GM12878 (cell line): ENCODE measurements around the gene IPMK. TPM values are rescaled to one million over a fixed set of nuclear protein-coding genes. Genes with fewer than 3 reads are reported as not detected.
A peak's percentile ranks its signal among the peaks of the same experiment; 100 is the strongest.

Experiments used
- ATAC-seq: fragments of 200-7000 bp; cut with Tn5 transposase; 3 replicates; pipeline ENCODE4 v1.9.1; 2020; ENCODE audit warnings: mild to moderate bottlenecking, moderate library complexity
- BruUV-seq: library from RNA; stranded (reverse); fragments of 400-500 nt; replicated peaks from 2 replicates; lab custom pipeline; 2021; lab: Mats Ljungman, UMichigan
- CTCF ChIA-PET: fragments of 300-600 bp; sonication (Branson Sonifier 250); formaldehyde crosslinking; extraction: SDS; loops from one replicate; lab custom pipeline; 2021; ENCODE audit warnings: inconsistent platforms; lab: Yijun Ruan, JAX
- POLR2A ChIA-PET: fragments of 350-600 bp; formaldehyde crosslinking; extraction: SDS; loops from one replicate; lab custom pipeline; 2021; ENCODE audit warnings: inconsistent platforms; lab: Charles Lee
- RAD21 ChIA-PET: fragments of 300-600 bp; sonication (Branson Sonifier 250); formaldehyde crosslinking; loops from one replicate; lab custom pipeline; 2023; ENCODE audit warnings: antibody characterized with exemption; ENCODE audit not compliant: unreplicated experiment; lab: Charles Lee
- SMC1A ChIA-PET: fragments of 300-600 bp; sonication (Branson Sonifier 250); formaldehyde crosslinking; loops from one replicate; lab custom pipeline; 2023; ENCODE audit not compliant: unreplicated experiment, uncharacterized antibody; lab: Charles Lee
- DNase-seq: peaks from one replicate; pipeline ENCODE4 v3.0.0-alpha.2; 2011; ENCODE audit warnings: low read depth, low spot score
- FAIRE-seq: peaks from 3 replicates; lab custom pipeline; 2011; peaks lifted over from hg19 to GRCh38; lab: Jason Lieb, UNC
- H2AFZ ChIP-seq: 2 replicates; pipeline ENCODE4 v1.6.0; 2011; ENCODE audit warnings: low read depth, low read length, control low read depth; ENCODE audit not compliant: control insufficient read depth
- H3K27ac ChIP-seq: 2 replicates; pipeline ENCODE4 v1.5.1; 2011; ENCODE audit warnings: control low read depth; ENCODE audit not compliant: control insufficient read depth, insufficient read depth
- H3K27me3 ChIP-seq, 2 experiments: replicated peaks in 1 of 2; 2 replicates each; pipeline versions ENCODE4 v1.6.0 to v1.6.1; 2011; ENCODE audit warnings: low read length in 1 of 2; ENCODE audit not compliant: control insufficient read depth in 2 of 2, insufficient read depth in 2 of 2
- H3K36me3 ChIP-seq, 2 experiments: 2 replicates each; pipeline ENCODE4 v1.5.1; 2011; ENCODE audit warnings: low read length in 1 of 2; ENCODE audit not compliant: control insufficient read depth in 2 of 2, insufficient read depth in 2 of 2
- H3K4me1 ChIP-seq: 2 replicates; pipeline ENCODE4 v1.6.1; 2011; ENCODE audit warnings: mild to moderate bottlenecking, low read length, moderate library complexity, mixed read lengths; ENCODE audit not compliant: control insufficient read depth, insufficient read depth
- H3K4me2 ChIP-seq: 2 replicates; pipeline ENCODE4 v1.6.0; 2011; ENCODE audit warnings: control low read depth; ENCODE audit not compliant: control insufficient read depth, insufficient read depth
- H3K4me3 ChIP-seq: fragments of 200-600 bp; sonication (generic); 2 replicates; pipeline ENCODE4 v1.5.1; 2016
- H3K79me2 ChIP-seq: 2 replicates; pipeline ENCODE4 v1.6.0; 2011; ENCODE audit warnings: low read length; ENCODE audit not compliant: control insufficient read depth, insufficient read depth
- H3K9ac ChIP-seq: 2 replicates; pipeline ENCODE4 v1.8.0; 2011; ENCODE audit warnings: low read length, control low read depth, mixed read lengths; ENCODE audit not compliant: control insufficient read depth, insufficient read depth
- H3K9me3 ChIP-seq: replicated peaks from 3 replicates; pipeline ENCODE4 v1.5.1; 2011; ENCODE audit warnings: mild to moderate bottlenecking, low read length; ENCODE audit not compliant: control insufficient read depth, insufficient read depth
- H4K20me1 ChIP-seq: 2 replicates; pipeline ENCODE4 v1.6.0; 2011; ENCODE audit not compliant: control insufficient read depth, insufficient read depth
- BMI1 ChIP-seq: fragments of 450-650 bp; IDR thresholded peaks from 2 replicates; pipeline ENCODE4 v1.6.1; 2016; ENCODE audit warnings: mild to moderate bottlenecking, moderate library complexity, borderline replicate concordance
- CBX3 ChIP-seq: fragments of 200-600 bp; sonication (generic); IDR thresholded peaks from 2 replicates; pipeline ENCODE4 v1.6.1; 2016; ENCODE audit warnings: low read depth, borderline replicate concordance
- FOXM1 ChIP-seq: IDR thresholded peaks from 2 replicates; pipeline ENCODE4 v1.6.1; 2012; ENCODE audit warnings: low read depth, mild to moderate bottlenecking, inconsistent platforms, low read length, moderate library complexity
- POLR2AphosphoS5 ChIP-seq: IDR thresholded peaks from 2 replicates; pipeline ENCODE4 v1.6.1; 2011; ENCODE audit warnings: mild to moderate bottlenecking, low read length, inconsistent platforms
- SREBF1 ChIP-seq: IDR thresholded peaks from 2 replicates; pipeline ENCODE4 v1.6.1; 2012; ENCODE audit warnings: mild to moderate bottlenecking, low read length
- ZNF274 ChIP-seq: IDR thresholded peaks from one replicate; pipeline ENCODE4 v1.8.0; 2011; ENCODE audit not compliant: insufficient read length, insufficient read depth
- WGBS: methylation state at CpG from one replicate; pipeline ENCODE4 v1.1.6; 2016; ENCODE audit warnings: low lambda C conversion rate; ENCODE audit not compliant: insufficient replicate concordance, insufficient coverage; ENCODE audit errors: missing lambda C conversion rate; 5-methylcytosine and 5-hydroxymethylcytosine counted together
- in situ Hi-C: fragments of 300-500 bp; cut with MboI; formaldehyde crosslinking; loops from 9 replicates; pipeline ENCODE4 v1.14.3; 2018; ENCODE audit warnings: mixed read lengths
- intact Hi-C: fragments of 100-400 bp; cut with micrococcal nuclease; formaldehyde crosslinking; loops from one replicate; pipeline ENCODE4 v1.14.2; 2022; ENCODE audit not compliant: unreplicated experiment
- polyA plus RNA-seq, 11 experiments: library from polyadenylated mRNA; depleted of rRNA in 4 of 11; unstranded in 6 of 11; stranded (reverse) in 5 of 11; fragments of >200 nt; fragmentation: Nextera tagmentation in 4 of 11; fragmentation: Illumina TruSeq in 1 of 11; extraction: Ambion mirVana in 4 of 11; extraction: Trizol in 1 of 11; gene quantifications; 1 replicate in 1 of 11; 2 replicates in 10 of 11; pipeline versions ENCODE4 v1.2.1 to v1.2.3, GENCODE V29; 2011 to 2016; ENCODE audit warnings: inconsistent platforms in 2 of 11, missing spikeins in 2 of 11, low read depth in 1 of 11
- total RNA-seq, 4 experiments: library from RNA; depleted of rRNA in 3 of 4; stranded (reverse); fragments of >200 nt in 3 of 4; fragmentation: Illumina TruSeq in 1 of 4; extraction: Trizol in 1 of 4; gene quantifications; 2 replicates each; pipeline versions ENCODE4 v1.2.1 to v1.2.3, GENCODE V29; 2013 to 2021
- TF ChIP-seq, protein P1 (sequence below): fragments of 450-650 bp; IDR thresholded peaks from 2 replicates; pipeline ENCODE4 v1.6.1; 2017; ENCODE audit warnings: mild to moderate bottlenecking, moderate library complexity
- TF ChIP-seq, protein P2 (sequence below): IDR thresholded peaks from 2 replicates; pipeline ENCODE4 v1.6.1; 2011; ENCODE audit warnings: borderline replicate concordance, low read depth, mild to moderate bottlenecking, moderate library complexity, mixed read lengths, low read length; ENCODE audit not compliant: insufficient read depth; ENCODE audit errors: extremely low read length

IPMK gene
- total and polyA plus RNA-seq, 10 of the 15 experiments (the other 5 are each of a cell fraction or from before 2014, with no cell fraction given): 0.84 to 7.5 (median 3.6) TPM

DNA sequence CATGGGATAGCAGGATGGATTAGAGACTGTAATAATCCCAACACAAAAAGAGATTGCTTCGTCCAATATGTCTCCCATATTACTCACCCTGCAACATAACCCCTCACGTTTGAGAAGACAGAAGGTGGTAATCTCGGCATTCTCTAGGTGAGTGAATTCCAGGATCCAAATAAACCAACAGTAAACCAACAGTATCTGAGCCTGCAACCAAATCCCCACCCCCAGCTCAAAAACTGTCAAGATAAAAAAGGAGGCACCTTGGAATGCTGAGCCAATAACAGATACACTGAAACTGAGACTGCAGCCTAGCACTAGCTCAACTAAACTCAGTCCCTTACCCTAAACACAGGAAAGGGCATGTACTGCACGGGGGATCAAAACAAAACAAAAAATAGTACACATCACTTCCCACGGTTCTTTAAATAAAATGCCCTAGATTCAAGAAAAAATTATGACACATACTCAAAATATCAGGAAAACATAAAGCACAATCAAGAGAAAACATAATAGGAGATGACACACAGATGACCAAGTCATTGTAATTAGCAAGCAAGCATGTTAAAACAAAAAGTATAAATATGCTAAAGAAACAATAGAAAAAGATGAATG is 28.0 kb downstream of the IPMK start:
- peaks cover 2% of the 10 kb centered on the region; the same call in 2 of the 3 replicates for H3K9me3 ChIP-seq
- TF ChIP-seq BMI1 (no peak), ZNF274 (no peak), POLR2AphosphoS5 (no peak), FOXM1 (no peak), CBX3 (no peak), SREBF1 (no peak)
- TF ChIP-seq, protein P1, sequence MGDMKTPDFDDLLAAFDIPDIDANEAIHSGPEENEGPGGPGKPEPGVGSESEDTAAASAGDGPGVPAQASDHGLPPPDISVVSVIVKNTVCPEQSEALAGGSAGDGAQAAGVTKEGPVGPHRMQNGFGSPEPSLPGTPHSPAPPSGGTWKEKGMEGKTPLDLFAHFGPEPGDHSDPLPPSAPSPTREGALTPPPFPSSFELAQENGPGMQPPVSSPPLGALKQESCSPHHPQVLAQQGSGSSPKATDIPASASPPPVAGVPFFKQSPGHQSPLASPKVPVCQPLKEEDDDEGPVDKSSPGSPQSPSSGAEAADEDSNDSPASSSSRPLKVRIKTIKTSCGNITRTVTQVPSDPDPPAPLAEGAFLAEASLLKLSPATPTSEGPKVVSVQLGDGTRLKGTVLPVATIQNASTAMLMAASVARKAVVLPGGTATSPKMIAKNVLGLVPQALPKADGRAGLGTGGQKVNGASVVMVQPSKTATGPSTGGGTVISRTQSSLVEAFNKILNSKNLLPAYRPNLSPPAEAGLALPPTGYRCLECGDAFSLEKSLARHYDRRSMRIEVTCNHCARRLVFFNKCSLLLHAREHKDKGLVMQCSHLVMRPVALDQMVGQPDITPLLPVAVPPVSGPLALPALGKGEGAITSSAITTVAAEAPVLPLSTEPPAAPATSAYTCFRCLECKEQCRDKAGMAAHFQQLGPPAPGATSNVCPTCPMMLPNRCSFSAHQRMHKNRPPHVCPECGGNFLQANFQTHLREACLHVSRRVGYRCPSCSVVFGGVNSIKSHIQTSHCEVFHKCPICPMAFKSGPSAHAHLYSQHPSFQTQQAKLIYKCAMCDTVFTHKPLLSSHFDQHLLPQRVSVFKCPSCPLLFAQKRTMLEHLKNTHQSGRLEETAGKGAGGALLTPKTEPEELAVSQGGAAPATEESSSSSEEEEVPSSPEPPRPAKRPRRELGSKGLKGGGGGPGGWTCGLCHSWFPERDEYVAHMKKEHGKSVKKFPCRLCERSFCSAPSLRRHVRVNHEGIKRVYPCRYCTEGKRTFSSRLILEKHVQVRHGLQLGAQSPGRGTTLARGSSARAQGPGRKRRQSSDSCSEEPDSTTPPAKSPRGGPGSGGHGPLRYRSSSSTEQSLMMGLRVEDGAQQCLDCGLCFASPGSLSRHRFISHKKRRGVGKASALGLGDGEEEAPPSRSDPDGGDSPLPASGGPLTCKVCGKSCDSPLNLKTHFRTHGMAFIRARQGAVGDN: no peak
- TF ChIP-seq, protein P2, sequence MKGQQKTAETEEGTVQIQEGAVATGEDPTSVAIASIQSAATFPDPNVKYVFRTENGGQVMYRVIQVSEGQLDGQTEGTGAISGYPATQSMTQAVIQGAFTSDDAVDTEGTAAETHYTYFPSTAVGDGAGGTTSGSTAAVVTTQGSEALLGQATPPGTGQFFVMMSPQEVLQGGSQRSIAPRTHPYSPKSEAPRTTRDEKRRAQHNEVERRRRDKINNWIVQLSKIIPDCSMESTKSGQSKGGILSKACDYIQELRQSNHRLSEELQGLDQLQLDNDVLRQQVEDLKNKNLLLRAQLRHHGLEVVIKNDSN: no peak
- ChIA-PET SMC1A (interaction anchor here (1.0 to 1.2 kb wide), 2 partner anchors 52 to 62 kb away, joined by 3 to 5 read pairs; no protein-coding TSS in a partner anchor), RAD21 (no interaction called here), CTCF (no interaction called here), POLR2A (interaction anchor here (1.1 kb wide), 1 partner anchor 30 kb away, joined by 6 read pairs; the partner anchor contains the start of gene CISD1)
- no peaks in the 10 kb centered on the region for H3K4me1 ChIP-seq
- in situ Hi-C loops: no loop called here
- 57% methylated on average over 5 of the region's 5 CpGs for WGBS
- DNase-seq (no peak), ATAC-seq (no peak), FAIRE-seq (no peak)
- H3K79me2 ChIP-seq: peaks cover 8% of the 10 kb centered on the region
- H2AFZ ChIP-seq: no peak overlapping the region
- intact Hi-C loops: no loop called here
- no peak overlapping the region for H3K4me3 ChIP-seq
- no peak overlapping the region for H3K27ac ChIP-seq
- H3K36me3 ChIP-seq: peaks cover 1 to 7% of the 10 kb centered on the region in 2 experiments
- no TSS peak for BruUV-seq
- H4K20me1 ChIP-seq: no peaks in the 10 kb centered on the region
- no peaks in the 10 kb centered on the region for H3K27me3 ChIP-seq
- H3K4me2 ChIP-seq: 0 out of 2 replicates have a peak overlapping the region, but pooled peaks have one; percentile 1
- no peak overlapping the region for H3K9ac ChIP-seq
